Natural killer cell (primary cell): ENCODE measurements around the gene MBP. TPM values are rescaled to one million over a fixed set of nuclear protein-coding genes. Genes with fewer than 3 reads are reported as not detected.

Experiments
- ATAC-seq, 3 donors: fragments of 150-1000 bp in 2 of 3; fragments of 200-7000 bp in 1 of 3; cut with Tn5 transposase; 1 replicate in 1 of 3; 2 replicates in 2 of 3; pipeline ENCODE4 v1.10.0; 2021; ENCODE audit warnings: mild to moderate bottlenecking in 2 of 3, moderate library complexity in 2 of 3
- DNase-seq, 2 donors: peaks; one replicate each; pipeline versions ENCODE4 v3.0.0 to v3.0.0-alpha.2; 2013 to 2021; ENCODE audit warnings: mixed read lengths in 1 of 2
- H3K27ac ChIP-seq: one replicate; pipeline ENCODE4 v1.5.1; 2013; ENCODE audit warnings: mild to moderate bottlenecking, low read length
- H3K27me3 ChIP-seq: one replicate; pipeline ENCODE4 v1.6.1; 2013; ENCODE audit warnings: low read length; ENCODE audit not compliant: control insufficient read depth, insufficient read depth
- H3K36me3 ChIP-seq: one replicate; pipeline ENCODE4 v1.6.1; 2013; ENCODE audit warnings: low read length; ENCODE audit not compliant: control insufficient read depth, insufficient read depth
- H3K4me1 ChIP-seq: one replicate; pipeline ENCODE4 v1.6.1; 2013; ENCODE audit warnings: low read length; ENCODE audit not compliant: control insufficient read depth, insufficient read depth
- H3K4me3 ChIP-seq: one replicate; pipeline ENCODE4 v1.5.1; 2013; ENCODE audit warnings: low read length
- H3K9me3 ChIP-seq: one replicate; pipeline ENCODE4 v1.6.1; 2013; ENCODE audit warnings: low read length; ENCODE audit not compliant: control insufficient read depth, insufficient read depth
- H3K27ac Mint-ChIP-seq, 2 donors: one replicate each; pipeline ENCODE4 v1.8.0; 2022; ENCODE audit warnings: mild to moderate bottlenecking in 2 of 2, mixed read lengths in 2 of 2, moderate library complexity in 1 of 2
- H3K27me3 Mint-ChIP-seq, 2 donors: one replicate each; pipeline ENCODE4 v1.8.0; 2022; ENCODE audit warnings: low read depth in 2 of 2, mixed read lengths in 2 of 2
- H3K36me3 Mint-ChIP-seq: one replicate; pipeline ENCODE4 v1.8.0; 2022; ENCODE audit warnings: mixed read lengths
- H3K4me1 Mint-ChIP-seq, 2 donors: one replicate each; pipeline ENCODE4 v1.8.0; 2022; ENCODE audit warnings: mixed read lengths in 2 of 2
- H3K4me3 Mint-ChIP-seq: one replicate; pipeline ENCODE4 v1.8.0; 2022; ENCODE audit warnings: mild to moderate bottlenecking, moderate library complexity, mixed read lengths
- H3K9me3 Mint-ChIP-seq, 2 donors: one replicate each; pipeline ENCODE4 v1.8.0; 2022; ENCODE audit warnings: mixed read lengths in 2 of 2
- CTCF ChIP-seq: fragments of 200-600 bp; IDR thresholded peaks from one replicate; pipeline ENCODE4 v1.8.0; 2022; ENCODE audit warnings: antibody characterized with exemption
- WGBS: methylation state at CpG from one replicate; pipeline ENCODE4 v1.1.7; 2013; ENCODE audit warnings: missing lambda C conversion rate; ENCODE audit not compliant: insufficient coverage; 5-methylcytosine and 5-hydroxymethylcytosine counted together
- intact Hi-C: fragments of 100-400 bp; cut with micrococcal nuclease; formaldehyde crosslinking; loops from one replicate; pipeline ENCODE4 v1.14.2; 2022
- total RNA-seq, 4 donors: library from RNA; stranded (reverse); fragments of 120-200 nt in 1 of 4; gene quantifications; one replicate each; pipeline versions ENCODE4 v1.2.3 to v1.2.4, GENCODE V29; 2013 to 2022

The MBP gene
- total RNA-seq, 3 donors from 2014 or later (not counting 1 experiment from before 2014, with no cell fraction given), result 183 to 344 (median 325) TPM

- Histone ChIP-seq H3K4me1 (peaks cover 97% of the 10 kb centered on the region), H3K4me3 (no peak overlapping the region), H3K9me3 (no peaks in the 10 kb centered on the region), H3K36me3 (peaks cover 34% of the 10 kb centered on the region), H3K27me3 (no peaks in the 10 kb centered on the region), H3K27ac (peak overlapping the region; percentile 93)
- no peaks in the 10 kb centered on the region for H3K27me3 Mint-ChIP-seq
- no peak for TF ChIP-seq CTCF
- H3K36me3 Mint-ChIP-seq, result peaks cover 7% of the 10 kb centered on the region
- WGBS, result 98% methylated on average over 9 of the region's 9 CpGs
- H3K4me1 Mint-ChIP-seq, result peaks cover 100% of the 10 kb centered on the region in 2 donors
- peak overlapping the region; percentile 94 to 98 for H3K27ac Mint-ChIP-seq
- no peak for DNase-seq
- peak overlapping the region; percentile 83 for H3K4me3 Mint-ChIP-seq
- no peaks in the 10 kb centered on the region for H3K9me3 Mint-ChIP-seq
- no peak for ATAC-seq
- intact Hi-C loops, result loop anchor here (5.0 to 10.0 kb wide), 2 partner anchors 149 to 581 kb away; no protein-coding TSS in a partner anchor
Observed at GRCh38 chr18:77066101-77066500, 66.5 kb downstream of the MBP start.

GRCh38 chr18:77065221-77065981 is 67.2 kb downstream of the MBP start:
- peaks cover 97% of the 10 kb centered on the region for H3K4me1 ChIP-seq
- H3K27me3 Mint-ChIP-seq, result no peaks in the 10 kb centered on the region
- ATAC-seq (peak; percentile 23 to 52 (median 31)), DNase-seq (peak; percentile 55 to 75)
- H3K4me3 Mint-ChIP-seq, result peak overlapping the region; percentile 83
- peaks cover 98 to 100% of the 10 kb centered on the region in 2 donors for H3K4me1 Mint-ChIP-seq
- peak overlapping the region; percentile 90 for H3K27ac ChIP-seq
- H3K9me3 Mint-ChIP-seq, result no peaks in the 10 kb centered on the region
- H3K4me3 ChIP-seq, result no peak overlapping the region
- TF ChIP-seq CTCF, result no peak
- peaks cover 32% of the 10 kb centered on the region for H3K36me3 ChIP-seq
- H3K27me3 ChIP-seq, result no peaks in the 10 kb centered on the region
- H3K27ac Mint-ChIP-seq, result peak overlapping the region; percentile 94 to 98
- WGBS, result 24% methylated on average over 13 of the region's 13 CpGs
- H3K9me3 ChIP-seq, result no peaks in the 10 kb centered on the region
- intact Hi-C loops, result loop anchor here (1.0 to 10.0 kb wide), 4 partner anchors 10 to 582 kb away; no protein-coding TSS in a partner anchor
- H3K36me3 Mint-ChIP-seq, result peaks cover 7% of the 10 kb centered on the region

DNA sequence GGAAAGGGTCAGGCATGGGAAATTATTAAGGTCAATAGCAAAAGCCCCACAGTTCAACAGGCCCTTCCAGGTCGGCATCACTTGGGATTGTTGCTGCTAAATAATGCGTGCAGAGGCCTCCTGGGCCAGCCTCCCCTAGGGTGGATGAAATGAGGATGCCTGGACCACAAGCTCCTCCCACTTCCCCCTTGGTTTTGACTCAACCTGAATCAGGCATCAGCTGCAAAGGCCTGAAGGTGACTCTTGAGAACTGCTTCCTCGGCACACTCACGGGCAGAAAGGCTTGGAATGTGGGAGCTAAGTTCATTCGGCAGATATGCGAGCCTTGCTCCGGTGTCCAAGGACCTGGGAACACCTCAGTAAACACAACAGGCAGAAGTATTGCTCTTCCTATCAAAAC is 69.3 kb downstream of the MBP start:
- Histone ChIP-seq H3K27me3 (no peaks in the 10 kb centered on the region), H3K27ac (peak overlapping the region; percentile 93), H3K9me3 (no peaks in the 10 kb centered on the region), H3K4me3 (no peak overlapping the region), H3K4me1 (peaks cover 93% of the 10 kb centered on the region), H3K36me3 (peaks cover 29% of the 10 kb centered on the region)
- H3K27ac Mint-ChIP-seq, result peak overlapping the region; percentile 94 to 98
- DNase-seq (peak; percentile 63 to 90), ATAC-seq (peak; percentile 23 to 45 (median 34))
- H3K27me3 Mint-ChIP-seq, result no peaks in the 10 kb centered on the region
- WGBS, result 24% methylated on average over 7 of the region's 7 CpGs
- TF ChIP-seq CTCF, result no peak
- H3K9me3 Mint-ChIP-seq, result no peaks in the 10 kb centered on the region
- peaks cover 93 to 95% of the 10 kb centered on the region in 2 donors for H3K4me1 Mint-ChIP-seq
- intact Hi-C loops, result loop anchor here (2.0 to 10.0 kb wide), 3 partner anchors 62 to 152 kb away; no protein-coding TSS in a partner anchor
- peak overlapping the region; percentile 81 for H3K4me3 Mint-ChIP-seq
- peaks cover 7% of the 10 kb centered on the region for H3K36me3 Mint-ChIP-seq
